Stimulated activated CD8-positive, alpha-beta memory T cell treated with anti-CD3 and anti-CD28 coated beads, Interleukin-7, amount 100 ng/mL, for 1 hour (primary cell): ENCODE measurements around the gene KIF13A.
"Not testable (repeated sequence)": the region's sequence is repeated elsewhere in the genome, so short reads cannot be mapped to it uniquely, and the experiment has no call there.

Experiments used
- DNase-seq, 2 donors: peaks; one replicate each; pipeline ENCODE4 v3.0.0-alpha.2; 2020; ENCODE audit warnings: low read depth in 2 of 2

KIF13A gene

GRCh38 chr6:17900011-17900410 is 87.4 kb downstream of the KIF13A start:
- no peak for DNase-seq

- DNase-seq: no peak
Measured at GRCh38 chr6:17899491-17899890, 87.9 kb downstream of the KIF13A start.

DNA sequence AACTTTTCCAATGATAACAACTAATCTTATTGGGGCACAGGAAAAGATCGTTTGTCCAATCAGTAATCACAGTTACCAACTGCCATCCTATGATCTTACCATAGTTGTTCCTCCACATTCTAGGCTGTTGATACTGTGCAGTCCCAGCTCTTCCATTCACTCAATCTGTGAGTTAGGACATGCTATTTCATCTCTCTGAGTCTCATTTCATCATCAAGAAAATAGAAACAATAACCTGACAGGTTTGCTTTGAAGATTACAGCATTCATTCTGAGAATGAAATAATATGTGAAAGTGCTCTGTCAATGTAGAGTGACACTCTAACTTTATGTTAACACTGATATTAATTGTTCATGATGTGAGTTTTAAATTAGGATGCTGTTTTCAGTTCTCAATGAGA is 89.8 kb downstream of the KIF13A start:
- no peak for DNase-seq

DNA sequence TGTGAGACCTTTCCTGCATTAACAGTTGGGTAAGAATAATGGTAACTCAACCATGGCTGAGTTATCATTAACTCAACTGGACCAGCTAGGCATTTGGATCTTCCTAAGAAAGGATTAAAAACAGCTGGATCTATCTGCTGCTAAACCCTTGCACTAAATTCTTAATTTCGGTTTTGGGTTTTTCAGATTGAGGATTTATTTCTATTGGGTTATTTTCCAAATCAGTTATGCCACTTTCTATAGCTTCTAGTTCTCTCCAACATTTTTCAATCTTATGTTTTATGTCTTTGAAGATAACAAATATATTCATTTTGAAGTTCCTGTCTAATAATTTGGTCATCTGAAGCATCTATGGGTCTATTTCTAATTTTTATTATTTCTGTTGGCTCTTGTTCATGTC is 92.5 kb downstream of the KIF13A start:
- DNase-seq: no peak

- DNase-seq: no peak
Measured at GRCh38 chr6:17894191-17894590, 93.2 kb downstream of the KIF13A start.

DNA sequence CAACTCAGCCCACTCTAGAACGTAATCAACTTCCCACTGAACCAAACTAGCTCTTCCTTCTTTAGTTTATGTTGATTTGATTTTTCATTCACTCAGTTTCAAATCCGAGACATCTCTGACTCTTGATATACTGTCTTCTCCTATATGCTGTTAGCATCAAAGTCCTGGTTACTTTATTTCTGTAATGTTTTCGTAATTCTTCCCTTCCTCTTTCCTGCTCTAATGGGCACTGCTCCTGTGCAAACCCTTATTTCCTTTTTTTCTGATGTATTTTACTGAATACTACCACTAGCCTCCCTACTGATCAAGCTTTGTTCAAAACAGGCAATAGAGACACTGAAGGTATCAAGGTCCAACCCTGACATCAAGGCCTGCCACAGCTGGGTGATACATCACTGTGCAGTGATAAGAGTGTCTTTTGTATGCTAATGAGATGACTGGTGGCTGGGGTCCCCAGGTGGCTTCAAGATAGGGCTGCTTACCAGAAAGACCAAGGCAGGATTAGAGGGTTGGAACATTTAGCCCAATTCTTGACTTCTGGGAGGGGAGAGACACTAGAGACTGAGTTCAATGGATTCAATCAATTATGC is 95.2 kb downstream of the KIF13A start:
- no peak for DNase-seq

DNA sequence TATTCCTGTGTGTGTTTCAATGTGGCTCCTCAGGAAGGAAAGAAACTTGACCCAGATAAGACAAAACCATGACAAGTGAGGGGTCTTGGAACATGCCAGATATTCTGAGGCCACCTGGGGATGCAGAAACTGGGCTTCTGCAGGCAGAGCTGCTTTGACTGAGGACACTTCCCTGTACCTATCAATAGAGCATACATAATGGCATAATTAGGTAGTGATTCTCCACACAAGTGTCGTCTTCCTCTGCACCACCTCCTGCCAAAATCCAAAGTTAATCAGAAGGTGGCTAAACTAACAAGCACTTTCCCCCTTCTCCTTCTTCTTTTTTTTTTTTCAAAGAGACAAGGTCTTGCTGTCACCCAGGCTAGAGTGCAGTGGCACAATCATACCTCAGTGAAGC is 97.1 kb downstream of the KIF13A start:
- no peak for DNase-seq

- not testable (repeated sequence) for DNase-seq
Measured at GRCh38 chr6:17889777-17890176, 97.7 kb downstream of the KIF13A start.

DNA sequence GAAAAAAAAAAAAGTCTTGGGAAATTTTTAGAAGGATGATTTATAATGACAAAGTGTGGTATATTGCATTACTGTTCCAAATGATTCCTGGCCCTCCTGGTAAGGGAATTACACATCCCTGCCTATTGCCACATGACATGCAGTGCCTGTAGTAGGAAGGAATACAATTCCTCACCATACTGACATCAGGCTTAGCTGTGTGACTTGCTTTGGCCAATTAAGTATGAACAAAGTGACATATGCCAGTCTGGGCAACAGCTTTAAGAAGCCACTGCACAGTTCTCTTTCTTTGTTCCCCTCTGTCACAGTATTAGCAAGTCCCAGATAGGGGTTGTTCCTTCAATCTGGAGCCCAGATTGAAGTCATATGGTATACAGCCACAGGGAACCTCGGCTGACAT is 100.5 kb downstream of the KIF13A start:
- no peak for DNase-seq

DNA sequence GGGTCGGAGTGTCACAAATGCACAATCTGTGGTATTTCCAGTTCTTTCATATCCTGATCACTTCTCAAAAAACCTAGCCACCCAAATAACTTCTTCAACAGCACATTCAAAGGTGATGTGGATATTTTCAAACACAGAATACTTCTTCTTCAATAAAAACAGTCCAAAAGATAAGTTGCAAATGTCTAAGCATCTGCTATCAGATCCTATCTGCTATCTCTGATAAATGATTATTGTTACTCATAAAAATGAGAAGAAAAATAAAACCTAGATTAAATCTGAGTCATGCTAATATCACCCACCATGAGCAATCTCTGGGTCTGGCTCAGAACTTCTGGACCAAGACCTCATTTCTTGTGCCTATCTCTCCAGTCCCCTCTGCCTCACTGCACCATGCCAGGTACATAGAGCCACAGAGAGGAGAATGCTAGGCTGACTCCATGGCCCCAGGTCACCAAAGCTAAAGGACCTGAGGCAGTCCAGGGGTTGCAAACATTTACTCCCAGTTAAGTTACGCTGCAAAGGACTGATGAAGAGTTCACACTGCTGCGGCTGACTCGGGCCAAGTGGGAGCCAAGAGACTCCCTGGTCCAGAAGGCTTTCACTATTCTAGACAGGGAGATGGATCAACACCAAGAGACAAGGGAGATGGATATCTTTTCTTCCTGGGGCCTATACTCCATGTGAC is 101.4 kb downstream of the KIF13A start:
- no peak for DNase-seq

DNA sequence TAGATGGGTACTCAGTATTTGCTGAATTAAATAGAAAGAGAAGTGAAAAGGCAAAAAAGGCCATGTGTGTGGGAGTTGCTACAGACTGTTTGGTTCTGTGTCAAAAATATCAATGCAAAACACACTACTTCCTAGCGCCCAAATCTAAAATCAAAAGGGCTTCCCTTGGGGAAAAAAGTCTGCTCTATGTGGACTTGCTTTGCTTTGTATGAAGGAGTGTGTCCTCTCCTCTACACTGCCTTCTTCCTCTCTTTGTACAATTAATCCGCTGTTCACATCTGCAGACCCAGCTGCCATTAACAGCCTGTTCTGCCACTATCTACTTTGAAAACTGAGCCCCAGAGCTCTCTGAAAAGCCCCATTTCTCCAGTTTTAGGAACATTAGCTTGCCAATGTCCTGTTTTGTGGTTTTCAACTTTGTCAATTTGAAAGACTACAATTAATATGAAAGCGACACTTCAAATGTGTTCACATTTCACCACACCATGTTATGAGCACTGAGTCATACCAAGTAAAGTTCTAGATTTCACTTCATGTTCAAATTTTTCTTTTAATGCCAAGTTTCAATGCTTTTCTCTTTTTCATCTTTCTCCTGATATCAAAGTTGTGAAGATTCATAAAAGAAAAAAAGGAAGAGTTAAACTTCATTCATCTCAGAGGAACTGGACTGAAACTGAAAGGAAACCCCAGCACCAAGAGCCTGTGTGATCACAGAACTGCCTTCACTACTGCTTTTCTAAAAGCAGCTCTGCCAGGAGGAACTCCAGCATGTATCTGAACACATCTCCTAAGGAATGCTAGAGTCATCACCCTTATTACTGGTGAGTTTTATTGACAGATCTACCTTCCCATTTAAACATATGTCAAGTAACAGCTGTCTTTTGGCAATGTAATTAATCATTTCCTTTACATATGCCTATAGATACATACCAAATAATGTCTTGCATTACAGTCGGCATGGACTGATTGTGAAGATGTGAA is 102.6 kb downstream of the KIF13A start:
- no peak for DNase-seq

- DNase-seq: no peak
Measured at GRCh38 chr6:17883665-17884497, 103.6 kb downstream of the KIF13A start.

- no peak for DNase-seq
Measured at GRCh38 chr6:17881085-17881858, 106.2 kb downstream of the KIF13A start.

GRCh38 chr6:17879184-17879583 is 108.3 kb downstream of the KIF13A start:
- DNase-seq: no peak

DNA sequence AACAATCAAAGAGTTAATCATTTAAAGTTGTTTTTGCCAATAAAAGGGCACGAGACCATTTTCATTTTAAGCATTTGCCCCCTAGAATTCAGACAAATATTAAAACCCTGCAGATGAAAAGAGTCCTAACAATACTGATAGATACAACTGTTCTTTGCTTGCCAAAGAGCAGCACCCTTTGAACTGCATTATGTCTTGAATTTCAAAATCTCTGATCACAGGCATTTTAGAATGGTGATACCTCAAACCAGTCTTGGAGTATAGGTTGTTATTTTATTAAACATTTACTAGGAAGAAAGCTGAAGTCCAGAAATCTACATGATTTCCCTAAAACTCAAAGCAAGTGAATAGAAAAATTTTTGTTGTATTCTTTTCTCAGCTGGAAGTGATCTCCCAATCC is 108.7 kb downstream of the KIF13A start:
- DNase-seq: no peak

- DNase-seq: no peak
Measured at GRCh38 chr6:17877895-17878440, 109.5 kb downstream of the KIF13A start.

- no peak for DNase-seq
Measured at GRCh38 chr6:17877196-17877894, 110.1 kb downstream of the KIF13A start.

DNA sequence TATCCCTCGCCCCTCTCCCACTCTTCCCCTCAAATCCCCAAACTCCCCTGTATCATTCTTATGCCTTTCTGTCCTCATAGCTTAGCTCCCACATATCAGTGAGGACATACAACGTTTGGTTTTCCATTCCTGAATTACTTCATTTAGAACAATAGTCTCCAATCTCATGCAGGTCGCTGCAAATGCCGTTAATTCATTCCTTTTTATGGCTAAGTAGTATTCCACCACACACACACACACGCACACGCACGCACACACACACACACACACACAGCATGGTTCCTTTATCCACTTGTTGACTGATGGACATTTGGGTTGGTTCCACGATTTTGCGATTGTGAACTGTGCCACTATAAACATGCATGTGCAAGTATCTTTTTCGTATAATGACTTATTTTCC is 112.7 kb downstream of the KIF13A start:
- DNase-seq: no peak

GRCh38 chr6:17872908-17873307 is 114.5 kb downstream of the KIF13A start:
- DNase-seq: no peak

DNA sequence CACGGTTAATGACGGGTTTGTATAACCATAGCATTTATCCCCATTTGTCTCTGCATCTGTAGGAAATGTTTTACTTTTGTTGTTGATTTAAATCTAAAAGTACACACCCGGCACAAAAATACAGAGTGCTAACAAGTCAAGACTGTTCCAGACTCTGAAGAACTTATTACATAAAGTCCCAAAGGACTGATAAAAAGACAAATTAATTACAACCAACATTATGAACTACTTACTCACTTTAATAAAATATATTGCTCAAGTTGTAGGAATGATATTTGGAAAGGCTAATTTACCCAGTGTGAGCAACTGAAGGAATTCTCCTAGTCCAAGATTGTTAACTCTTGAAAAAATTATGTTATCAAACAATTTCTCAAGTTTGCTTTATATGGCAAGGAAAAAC is 115.6 kb downstream of the KIF13A start:
- no peak for DNase-seq
